ENCODE results near the gene NECAP2.

DNA sequence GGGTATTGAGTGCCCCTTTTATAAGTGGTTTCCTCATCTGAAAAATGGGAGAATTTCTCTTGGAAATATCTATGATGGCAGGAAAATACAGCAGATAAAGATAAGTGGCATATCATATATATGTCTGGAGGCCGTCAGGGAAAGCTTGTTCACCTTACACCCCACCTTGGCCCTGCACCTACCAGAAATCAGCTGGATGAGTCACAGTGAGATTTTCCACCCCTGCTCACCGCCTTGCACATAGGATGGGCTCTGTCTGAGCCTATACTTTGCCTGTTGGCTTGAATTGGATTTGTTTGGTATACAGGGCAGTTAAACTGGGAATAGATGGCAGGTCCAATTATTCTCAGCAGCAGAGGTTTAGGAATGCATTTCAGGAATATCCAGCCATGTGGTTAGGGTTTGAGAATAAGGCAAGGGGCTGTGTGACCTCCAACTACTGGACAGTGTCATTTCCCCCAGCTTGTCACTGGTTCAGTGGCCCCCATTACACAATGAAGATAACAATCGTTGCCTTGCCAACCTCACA, 3.5 kb upstream of the NECAP2 start, which contains the start of gene SPATA21:
- TF ChIP-seq, protein P1, sequence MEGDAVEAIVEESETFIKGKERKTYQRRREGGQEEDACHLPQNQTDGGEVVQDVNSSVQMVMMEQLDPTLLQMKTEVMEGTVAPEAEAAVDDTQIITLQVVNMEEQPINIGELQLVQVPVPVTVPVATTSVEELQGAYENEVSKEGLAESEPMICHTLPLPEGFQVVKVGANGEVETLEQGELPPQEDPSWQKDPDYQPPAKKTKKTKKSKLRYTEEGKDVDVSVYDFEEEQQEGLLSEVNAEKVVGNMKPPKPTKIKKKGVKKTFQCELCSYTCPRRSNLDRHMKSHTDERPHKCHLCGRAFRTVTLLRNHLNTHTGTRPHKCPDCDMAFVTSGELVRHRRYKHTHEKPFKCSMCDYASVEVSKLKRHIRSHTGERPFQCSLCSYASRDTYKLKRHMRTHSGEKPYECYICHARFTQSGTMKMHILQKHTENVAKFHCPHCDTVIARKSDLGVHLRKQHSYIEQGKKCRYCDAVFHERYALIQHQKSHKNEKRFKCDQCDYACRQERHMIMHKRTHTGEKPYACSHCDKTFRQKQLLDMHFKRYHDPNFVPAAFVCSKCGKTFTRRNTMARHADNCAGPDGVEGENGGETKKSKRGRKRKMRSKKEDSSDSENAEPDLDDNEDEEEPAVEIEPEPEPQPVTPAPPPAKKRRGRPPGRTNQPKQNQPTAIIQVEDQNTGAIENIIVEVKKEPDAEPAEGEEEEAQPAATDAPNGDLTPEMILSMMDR (IDR thresholded peaks at IDR 0.05) = no peak
- TF ChIP-seq POLR2A (IDR thresholded peaks at IDR 0.05) = no peak

Measured in thyroid gland (tissue), 4 donors.